Measurements from ENCODE around the gene IL17A.

Gene IL17A

DNA sequence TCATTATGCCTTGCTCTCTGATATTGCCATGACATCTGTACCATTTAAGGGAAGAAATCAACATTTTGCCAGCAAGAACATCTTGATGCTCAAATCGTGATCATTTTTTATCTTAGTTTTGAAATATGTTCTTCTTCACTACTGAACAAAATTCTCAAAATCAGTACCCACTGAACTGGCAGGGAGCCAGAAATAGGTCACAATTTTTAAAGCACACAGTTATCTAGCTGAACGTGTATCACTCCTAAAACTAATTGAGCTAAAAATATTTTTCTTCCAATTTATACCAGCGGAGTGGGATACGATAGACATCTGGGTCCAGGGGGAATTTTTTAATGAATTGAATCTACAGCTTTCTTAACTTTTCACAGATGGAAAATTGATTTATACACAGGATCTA is 46.8 kb downstream of the IL17A start:
- FAIRE-seq, result no peak
- no peak for TF ChIP-seq CTCF (IDR thresholded peaks at IDR 0.05; ENCODE audit: insufficient read depth, missing control alignments)
- no peak for DNase-seq (ENCODE audit: insufficient read length, low spot score)

DNA sequence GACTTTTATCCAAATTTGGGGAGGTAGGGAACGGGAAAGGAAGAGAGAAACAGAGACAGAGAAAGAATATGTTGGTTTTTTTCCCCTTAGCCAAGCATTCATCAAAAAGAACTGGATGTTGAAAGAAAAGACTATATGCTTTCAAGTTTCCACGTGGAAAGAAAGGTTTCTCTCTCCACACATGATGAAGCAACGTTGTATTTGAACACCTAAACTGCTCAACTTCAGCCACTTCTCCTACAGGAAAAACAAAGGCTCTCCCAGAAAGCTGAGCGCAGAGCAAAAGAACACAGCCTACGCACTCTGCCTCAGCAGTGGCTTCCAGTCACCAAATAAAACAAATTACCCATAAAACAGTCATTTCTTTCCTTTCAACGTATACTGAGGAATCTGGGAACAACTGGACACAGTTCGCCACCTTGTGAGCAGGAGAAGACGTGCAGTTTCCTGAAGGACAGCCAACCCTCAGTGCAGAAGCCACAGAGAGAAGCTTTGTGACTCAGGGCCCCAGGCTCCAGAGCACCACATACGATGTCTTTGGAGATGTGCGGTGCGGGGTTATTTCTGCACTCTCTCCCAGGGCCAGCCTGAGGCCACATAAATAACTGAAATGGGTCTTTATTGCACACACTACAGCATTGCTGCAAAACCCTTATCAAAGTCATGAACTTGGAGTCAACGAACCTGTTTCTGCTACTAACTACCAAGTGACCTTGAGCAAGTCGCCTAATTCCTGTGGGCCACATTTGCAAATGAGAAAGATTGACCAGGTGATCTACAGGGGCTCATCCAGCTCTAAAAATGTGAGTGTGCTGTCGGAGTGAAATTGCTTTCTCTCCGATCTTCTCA is 48.0 kb downstream of the IL17A start:
- FAIRE-seq (no peak), DNase-seq (ENCODE audit: insufficient read length, low spot score) (no peak)
- TF ChIP-seq CTCF (IDR thresholded peaks at IDR 0.05; ENCODE audit: insufficient read depth, missing control alignments), result peak; percentile 70
